ENCODE measurements around the gene DNAJC13.

DNAJC13 gene

DNA sequence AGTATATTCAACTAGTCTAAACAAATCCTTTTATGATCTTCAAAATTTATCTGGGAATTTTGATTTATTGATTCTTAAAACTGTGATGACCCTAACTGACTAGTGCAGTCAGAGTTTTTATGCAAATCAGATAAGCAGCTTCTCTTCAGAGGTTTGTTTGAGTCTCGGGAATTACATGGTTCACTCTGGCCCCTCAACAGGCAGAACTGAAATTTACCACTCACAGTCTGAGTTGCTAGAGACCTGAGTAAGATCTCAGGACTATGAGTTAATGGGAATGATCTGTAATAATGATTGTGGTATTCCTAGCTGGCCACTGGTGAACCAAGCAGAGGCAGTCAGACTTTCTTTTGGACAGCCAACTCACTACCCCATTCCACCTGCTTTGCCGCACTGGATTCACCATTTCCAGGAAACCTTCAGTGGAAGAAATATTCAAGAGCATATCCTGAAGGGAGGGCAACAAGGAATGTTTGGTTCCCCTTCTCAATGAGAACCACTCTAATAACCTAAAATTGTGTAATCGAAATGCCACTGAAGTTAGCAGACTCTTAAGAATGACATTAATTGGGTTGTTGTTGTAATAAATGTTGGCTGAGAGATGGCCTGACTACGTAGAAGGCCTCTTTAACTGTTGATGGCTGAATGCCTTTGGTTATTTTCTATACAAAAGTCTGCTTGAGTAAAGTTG, 11.5 kb upstream of the DNAJC13 start:
- no peak for DNase-seq

DNA sequence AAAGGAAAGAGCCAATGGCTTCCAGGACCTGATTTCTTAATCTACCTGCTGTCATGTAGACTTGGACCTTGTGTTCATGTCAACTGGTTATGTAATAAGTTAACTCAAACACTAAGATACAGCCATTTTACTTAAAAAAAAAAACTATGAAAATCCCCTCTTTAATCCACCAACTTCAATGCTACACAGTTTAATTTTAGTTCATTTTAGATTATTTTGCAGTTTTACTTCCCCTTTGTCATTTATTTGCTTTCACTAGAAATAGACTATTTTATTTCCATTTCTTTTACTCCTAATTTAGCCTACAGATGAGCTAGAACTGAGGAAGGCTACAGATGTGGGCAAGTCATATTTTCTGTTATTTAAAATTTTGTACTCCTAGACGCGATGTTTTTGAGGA, 10.7 kb upstream of the DNAJC13 start:
- DNase-seq = no peak

DNA sequence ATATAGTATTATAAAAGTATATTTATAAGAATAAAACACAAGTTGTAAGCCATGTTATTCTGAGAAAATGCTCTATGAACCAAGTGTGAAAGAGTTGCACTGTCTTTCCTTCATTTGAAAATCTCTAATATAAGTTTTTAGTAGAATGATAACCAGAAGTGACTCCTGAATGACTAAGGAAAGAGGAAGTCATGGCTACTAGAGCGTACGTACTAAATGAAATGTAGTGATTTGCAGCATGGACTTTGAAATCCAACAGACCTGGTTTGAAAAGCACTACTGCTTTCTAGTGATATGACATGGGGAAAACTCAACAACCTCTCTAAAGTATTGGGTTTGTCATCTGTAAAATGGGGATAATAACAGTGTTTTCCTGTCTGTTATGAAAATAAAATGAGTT, 10.3 kb upstream of the DNAJC13 start:
- DNase-seq = no peak

DNA sequence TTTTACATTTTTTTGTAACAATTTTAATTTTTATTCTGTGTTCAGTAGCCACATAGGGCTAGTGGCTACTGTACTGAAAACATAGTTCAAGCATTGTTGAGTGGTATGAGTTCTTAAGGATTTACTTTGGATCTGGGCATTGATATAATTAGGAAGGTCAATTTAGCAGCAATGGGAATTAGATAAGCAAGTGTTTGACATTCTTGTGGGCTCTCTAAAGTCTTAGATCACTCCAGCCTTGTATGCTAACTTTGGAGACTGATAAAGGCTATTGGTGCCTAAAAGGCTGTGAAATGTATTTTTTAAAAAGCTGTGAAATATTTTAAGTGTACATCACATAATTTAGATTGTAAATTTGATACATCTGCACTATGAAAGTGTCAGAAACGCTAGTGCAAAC, 2.5 kb upstream of the DNAJC13 start:
- no peak for DNase-seq

DNA sequence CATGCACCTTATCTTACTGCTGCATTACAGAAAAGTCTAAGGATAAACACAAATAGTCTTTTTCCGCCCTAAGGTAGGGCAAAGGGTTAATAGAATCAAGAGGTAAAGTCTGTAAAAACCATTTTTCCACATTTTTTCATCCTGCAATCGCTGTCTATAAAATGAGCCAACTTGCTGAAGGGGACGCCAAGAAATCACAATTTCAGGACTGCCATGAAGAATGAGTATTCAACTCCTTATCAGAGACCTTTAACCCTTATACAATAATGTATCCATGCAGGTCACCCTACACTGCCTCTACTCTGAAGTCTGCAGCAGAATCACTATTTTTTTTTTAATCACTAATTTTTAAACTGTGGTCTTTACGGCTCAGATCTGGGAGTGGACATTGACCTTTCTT, 1.1 kb upstream of the DNAJC13 start:
- DNase-seq = no peak

DNA sequence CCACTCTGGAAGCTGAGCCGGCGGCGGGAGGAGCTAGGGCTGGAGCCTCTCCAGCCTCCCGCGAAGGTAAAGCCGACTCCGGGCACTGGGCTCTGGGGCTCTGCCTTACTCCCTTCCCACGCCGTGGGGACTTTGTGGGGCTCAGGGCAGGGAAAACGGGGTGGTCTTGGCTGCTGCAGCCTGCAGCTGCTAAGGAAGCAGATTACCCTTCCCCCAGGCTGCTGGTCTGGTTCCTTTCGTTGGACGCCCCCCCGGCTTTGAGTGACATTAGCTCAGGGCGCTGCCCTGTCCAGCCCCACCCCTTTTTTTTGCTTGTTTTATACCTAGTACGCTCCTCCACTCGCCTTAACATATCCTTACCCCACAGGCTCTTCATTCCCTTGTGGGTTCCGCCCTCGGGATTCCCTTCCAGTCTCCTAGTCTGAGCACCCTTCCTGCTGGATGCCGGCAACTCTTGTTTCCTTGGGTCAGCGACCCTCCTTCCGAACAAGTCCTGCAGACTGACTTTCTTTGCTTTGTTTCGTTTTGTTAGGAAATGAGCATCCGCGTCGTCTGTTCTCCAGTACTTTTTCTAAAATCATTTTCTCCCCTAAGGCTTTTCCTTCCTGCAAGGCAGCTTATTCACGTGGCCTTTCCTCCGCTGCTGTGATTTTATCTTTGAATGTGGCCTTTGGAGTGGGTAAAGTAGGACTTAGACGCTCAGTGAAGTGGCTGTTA, 551 bp downstream of the DNAJC13 start:
- peak; percentile 33 for DNase-seq

DNA sequence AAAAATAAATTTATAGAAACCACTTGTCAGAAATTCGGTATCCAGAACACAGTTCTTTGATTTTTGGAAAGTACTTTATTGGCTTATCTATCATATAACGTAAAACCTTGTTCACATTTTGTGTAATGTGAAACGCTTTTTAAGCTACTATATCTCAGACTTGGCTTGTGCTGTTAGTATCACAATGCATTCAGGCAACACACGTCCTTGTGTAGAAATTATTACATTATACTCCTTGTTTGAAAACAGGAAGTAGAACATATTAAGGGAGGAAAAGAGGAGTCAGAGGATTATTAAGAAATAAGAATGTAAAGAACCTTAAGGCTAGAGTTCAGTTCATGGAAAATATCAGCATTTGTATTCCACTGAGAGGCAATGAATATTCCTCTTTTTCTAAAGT, 1.6 kb downstream of the DNAJC13 start:
- no peak for DNase-seq

DNA sequence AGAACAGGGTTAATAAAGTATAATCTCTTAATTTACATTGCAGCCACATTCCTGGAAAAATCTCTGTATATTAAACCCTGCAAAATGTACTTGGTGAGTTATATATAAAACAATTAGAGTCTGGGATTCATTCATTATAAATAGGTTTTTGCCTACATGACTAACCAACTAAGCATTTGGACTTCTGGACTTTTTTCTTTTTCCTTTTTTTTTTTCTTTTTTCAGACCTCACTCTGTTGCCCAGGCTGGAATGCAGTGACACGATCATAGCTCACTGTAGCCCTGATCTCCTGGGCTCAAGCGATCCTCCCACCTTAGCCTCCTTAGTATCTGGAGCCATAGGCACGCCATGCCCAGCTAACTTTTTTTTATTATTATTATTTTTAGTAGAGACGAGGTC, 4.5 kb downstream of the DNAJC13 start:
- no peak for DNase-seq

DNA sequence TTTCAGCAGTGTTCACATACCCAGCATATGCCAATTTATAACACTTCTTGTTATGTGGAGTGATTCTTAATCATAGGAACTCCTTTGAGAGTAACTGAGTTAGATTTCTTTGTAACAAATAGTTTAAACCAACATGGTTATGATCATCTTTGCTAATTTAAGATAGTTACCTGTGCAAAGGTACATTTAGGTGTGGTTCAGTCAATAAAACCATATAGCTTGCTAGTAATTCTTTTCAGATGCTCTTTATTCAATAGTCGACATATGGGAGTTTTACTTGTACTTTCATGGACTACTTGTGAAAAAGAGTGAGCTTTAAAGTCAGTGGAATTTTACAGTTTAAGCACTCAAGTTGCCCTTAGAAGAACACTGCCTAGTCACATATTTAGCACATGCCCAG, 5.2 kb downstream of the DNAJC13 start:
- no peak for DNase-seq

DNA sequence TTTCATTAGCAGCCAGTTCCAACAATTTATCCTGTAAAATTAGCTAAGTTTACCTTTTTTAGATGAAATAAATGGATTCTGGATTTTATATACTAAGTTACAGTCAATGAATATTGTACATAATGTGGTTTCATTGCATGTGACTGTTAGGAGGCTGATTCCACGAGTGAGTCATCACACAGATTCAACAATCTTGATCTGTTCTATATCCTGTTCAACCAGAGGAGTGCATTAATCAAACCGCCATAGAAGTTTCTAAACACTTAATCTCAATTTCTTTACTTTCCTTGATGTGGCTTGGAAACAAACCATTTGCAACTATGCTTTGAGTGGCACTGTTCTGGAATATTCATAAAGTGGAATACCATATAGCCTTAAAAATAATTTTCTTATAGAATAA, 15.3 kb downstream of the DNAJC13 start:
- DNase-seq = no peak

DNA sequence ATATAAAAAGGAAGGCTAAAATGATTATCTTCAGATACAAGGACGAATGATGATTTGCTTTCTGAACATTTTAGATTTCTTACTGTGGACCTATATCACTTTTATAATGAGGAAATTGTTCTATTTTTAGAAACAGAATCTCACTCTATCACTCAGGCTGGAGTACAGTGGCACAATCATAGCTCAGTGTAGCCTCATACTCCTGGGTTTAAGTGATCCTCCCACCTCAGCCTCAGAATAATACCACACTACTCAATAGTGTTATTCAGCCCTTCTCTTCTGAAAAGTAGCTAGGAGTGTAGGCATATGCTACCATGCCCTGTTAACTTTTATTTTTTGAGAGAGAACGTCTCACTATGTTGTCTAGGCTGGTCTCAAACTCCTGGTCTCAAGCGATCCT, 15.8 kb downstream of the DNAJC13 start:
- DNase-seq = no peak

DNA sequence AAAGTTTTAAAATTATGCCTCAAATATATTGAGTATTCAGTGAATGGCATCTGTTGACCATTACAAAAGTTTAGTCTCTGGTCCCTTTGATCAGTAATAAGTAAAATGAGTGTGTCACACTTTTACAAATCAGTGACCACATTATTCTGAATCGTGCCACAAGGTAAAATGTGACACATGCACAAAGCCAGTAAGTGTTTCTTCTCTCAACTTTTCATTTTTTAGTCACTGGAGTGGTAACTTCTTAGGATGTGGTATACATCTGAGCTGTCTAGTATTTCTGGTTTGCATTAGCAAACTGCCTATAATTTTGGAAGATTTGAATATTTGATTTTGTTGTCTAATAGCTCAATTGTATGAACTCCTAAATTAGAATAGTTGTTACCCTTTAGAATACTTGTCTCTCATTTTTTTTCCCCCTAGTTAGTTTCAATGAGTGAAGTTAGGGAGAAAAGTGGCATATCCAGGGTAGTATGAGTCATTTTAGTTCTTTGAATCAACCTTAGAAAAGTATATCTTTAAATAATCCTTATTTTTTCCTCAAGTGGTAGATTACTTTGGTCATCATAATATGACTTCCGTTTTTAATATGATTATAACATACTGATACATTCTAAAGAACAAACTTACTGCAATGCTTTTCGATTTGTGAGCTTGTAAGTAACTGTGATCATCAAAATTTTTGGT, 18.1 kb downstream of the DNAJC13 start:
- DNase-seq = no peak

DNA sequence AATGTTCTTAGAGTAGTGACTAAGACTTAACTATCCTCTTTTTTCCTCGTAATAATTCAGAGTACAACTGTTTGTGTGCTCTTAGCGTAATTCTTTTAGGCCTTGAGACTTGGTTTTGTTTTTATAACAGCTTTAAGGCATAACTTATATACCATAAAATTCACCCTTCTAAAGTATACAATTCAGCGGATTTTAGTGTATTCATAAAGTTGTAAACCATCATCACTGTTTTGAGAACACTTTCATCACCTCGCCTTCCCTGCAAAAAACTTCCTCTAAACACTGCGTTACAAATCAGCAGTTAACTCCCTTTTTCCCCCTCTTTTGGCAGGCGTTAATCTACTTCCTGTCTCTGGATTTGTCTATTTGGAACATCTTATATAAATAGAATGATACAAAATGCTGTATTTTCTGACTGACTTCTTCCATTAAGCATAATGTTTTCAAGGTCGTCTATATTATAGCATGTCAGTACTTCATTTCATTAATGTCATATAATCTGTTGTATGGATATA, 18.7 kb downstream of the DNAJC13 start:
- DNase-seq = no peak

DNA sequence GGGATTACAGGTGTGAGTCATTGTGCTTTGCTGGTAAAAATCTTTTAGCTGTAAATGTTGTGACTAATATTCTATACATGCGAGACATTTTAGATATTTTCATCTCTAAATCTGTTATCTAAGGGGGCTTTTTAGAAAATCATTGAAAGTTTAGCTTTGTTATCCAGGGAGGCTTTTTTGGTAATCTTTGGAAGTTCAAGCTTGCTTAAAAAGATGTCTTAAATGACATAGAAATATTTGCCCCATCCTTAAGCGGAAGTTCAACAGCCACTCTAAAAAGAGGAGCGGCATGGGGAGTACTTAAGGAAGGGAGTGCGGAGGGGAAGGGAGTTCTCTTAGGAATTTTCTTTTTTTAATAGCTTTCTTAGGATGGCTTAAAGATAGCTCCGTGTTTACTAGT, 26.1 kb downstream of the DNAJC13 start:
- no peak for DNase-seq

DNA sequence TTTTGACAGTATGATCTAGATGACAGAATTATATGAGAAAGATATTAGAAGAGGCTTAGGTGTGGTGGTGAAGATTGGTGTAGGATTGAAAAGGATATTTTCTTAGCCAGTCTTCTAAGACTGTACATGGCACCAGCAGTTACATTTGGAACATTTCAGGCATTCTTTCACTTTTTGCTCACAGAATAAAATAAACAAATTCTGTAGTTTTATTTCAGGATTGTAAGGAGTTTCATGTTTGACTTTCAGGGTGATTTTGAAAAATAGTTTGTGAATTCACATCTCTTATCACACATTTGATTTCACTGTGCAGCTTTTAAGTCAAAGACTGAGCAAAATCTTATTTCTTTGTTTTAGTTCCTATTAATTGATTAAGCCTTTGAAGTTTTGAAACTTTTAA, 27.1 kb downstream of the DNAJC13 start:
- DNase-seq = no peak

DNA sequence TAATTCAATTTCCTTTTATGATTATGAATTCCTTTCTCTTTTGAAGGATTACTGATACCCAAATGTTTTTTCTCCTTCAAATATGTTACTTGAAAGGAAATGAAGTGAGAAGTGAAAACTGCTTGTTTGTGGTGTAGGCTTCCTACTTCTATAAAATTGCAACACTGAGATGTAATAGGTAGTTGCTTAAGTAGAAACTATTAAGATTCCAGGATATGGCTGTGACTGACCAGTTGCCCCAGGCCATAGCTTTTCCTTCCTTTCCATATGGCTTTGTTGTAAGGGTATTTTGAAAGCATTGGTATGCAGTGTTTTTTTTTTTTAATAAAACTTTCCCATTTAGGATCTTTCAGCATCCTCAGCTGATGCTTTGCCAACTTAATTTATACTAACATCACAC, 28.5 kb downstream of the DNAJC13 start:
- no peak for DNase-seq

DNA sequence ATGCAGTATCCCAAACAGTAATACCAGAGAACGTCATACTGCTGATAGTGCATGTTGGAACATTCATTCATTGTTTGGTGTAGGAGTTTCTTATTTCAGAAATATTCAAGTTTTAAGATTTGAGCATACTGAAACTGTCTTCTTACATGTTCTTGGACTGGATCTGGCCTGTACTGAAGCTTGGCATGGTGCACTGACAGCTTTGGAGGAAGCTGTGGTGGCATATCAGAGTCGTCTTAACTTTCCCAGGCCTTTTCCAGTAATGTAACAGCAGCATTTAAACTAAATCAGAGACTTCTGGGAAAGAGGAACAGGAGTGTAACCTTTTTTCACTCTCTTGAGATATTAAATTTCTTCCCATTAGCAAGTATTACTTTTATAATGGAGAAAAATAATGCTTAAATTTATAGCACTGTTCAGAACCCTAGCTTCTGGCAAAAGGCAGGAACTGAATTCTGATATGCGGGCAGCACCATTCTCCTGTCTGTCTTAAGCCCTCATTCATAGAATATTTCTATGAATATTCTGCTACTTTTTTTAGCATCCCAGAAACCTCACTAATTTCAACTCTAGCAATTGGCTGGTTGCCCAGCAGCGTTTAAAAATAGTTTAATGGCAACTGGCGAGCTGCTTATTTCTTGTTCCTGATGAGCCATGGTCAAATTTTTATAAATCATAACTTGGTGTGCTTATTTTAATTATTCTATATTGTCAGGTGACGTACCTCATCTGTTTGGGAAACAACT, 31.1 kb downstream of the DNAJC13 start:
- no peak for DNase-seq

DNA sequence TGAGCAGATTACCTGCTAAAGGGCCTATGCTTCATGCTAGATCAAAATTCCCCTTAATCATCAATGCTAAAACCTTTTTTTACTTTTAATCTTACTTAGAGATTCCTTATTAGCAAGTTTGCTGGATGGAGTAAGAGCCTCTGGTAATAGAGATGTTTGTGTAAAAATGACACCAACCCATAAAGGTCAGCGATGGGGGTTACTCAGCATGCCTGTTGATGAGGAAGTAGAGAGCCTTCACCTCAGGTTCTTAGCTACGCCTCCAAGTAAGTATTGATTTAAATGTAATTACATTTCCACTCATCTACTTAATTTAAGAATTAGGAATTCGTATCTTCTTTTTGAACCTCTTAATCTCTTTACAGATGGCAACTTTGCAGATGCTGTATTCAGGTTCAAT, 38.8 kb downstream of the DNAJC13 start:
- DNase-seq = no peak

DNA sequence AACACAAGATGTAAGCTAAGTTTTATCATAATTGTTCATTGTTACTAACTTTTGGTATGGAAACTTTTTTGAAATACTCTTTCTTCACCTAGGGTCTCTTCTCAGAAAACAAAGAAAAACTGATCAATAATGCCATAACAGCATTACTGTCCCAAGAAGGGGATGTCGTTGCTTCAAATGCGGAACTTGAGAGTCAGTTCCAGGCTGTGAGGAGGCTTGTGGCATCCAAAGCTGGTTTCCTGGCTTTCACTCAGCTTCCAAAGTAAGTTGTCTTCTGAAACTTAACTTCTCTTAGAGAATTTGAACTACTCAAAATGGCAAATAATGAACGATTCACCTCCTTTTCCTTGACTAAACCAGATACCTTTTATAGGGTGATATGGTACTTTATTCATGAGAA, 39.3 kb downstream of the DNAJC13 start:
- DNase-seq = no peak

DNA sequence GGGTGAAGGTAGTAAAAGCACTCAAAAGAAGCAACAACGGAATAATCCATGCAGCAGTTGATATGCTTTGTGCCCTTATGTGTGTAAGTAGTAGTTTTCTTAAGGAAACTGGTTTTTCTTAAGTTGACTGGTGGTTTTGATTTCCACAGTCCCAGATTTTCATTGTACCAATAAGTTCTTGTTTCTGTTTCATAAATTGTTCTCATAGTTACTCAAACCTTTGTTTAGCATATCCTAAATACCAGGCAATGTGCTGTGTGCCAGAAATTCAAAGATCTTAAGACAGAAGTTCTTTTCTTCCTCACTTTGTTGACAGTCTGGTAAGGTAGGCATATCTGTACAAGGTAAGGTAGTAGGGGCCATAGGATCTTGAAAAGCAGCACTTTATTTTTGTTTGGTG, 40.0 kb downstream of the DNAJC13 start:
- no peak for DNase-seq

DNA sequence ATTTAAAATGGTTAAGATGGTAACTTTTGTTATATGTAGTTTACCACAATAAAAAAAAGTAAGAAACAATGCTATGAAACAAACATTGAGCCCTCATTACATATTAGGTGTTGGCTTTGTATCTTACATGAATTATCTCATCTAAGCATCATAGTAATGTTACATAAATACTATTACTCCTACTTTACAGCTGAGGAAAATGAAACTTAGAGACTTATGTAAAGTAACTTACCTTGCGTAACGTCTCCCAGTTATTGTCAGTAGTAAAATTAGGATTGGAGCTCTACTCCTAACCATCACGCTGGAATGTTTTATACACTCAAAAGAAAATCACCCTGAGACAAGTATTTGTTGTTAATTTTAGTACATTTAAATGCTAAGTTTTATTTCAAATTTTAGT, 42.2 kb downstream of the DNAJC13 start:
- no peak for DNase-seq

DNA sequence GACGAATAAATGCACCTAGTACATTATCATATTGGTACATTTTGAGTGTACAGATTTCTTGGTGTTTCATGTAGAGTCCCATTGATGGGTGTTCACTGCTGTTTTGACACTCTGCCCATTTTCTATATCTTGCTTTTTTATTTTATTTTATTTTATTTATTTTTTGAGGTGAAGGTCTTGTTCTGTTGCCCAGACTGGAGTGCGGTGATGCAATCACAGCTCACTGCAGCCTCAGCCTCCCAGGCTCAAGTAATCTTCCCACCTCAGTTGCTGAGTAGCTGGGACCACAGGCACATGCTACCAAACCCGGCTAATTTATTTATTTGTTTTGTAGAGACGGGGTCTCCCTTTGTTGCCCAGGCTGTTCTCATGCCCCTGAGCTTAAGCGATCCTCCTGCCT, 44.2 kb downstream of the DNAJC13 start:
- DNase-seq = no peak

DNA sequence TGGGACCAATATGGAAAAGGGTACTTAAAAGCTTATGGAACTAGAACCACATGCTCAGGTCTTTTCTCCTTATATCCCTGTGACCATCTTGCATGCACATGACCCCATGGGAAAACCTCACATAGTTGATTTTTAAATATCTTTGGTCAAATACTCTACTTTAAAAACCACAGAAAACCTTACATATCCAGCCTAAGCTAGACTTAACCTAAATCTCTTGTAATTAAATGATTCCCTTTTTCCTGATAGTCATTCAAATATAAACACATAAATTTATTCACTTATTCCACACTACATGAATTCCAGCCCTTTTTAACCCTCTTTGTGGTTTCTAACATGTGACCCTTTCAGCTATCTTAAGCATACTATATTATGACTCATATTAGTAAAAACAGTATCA, 46.8 kb downstream of the DNAJC13 start:
- no peak for DNase-seq

Measured in stimulated activated CD4-positive, alpha-beta T cell treated with anti-CD3 and anti-CD28 coated beads, Interleukin-1b, Interleukin-23, amount 100 ng/mL, for 48 hours (primary cell).